Measurements from ENCODE around the gene PRRT1. TPM values are rescaled to one million over a fixed set of nuclear protein-coding genes. Genes with fewer than 3 reads are reported as not detected.
A peak's percentile ranks its signal among the peaks of the same experiment; 100 is the strongest.

Gene PRRT1
- total RNA-seq, 1 experiment from 2014 or later = 1.9 TPM

- H3K18ac ChIP-seq (ENCODE audit: insufficient read length, low read depth, low read length) = no peak overlapping the region
- no peak overlapping the region for H2BK5ac ChIP-seq (ENCODE audit: insufficient read length, low read length)
- H3K27ac Mint-ChIP-seq = peak overlapping the region in 1 of 3 experiments; percentile 78; a peak in 2 of 7 replicates
- no peaks in the 10 kb centered on the region for H3K4me1 ChIP-seq (ENCODE audit: insufficient read depth, low read length)
- H3K4ac ChIP-seq (ENCODE audit: low read depth, low read length) = no peak overlapping the region
- no peaks in the 10 kb centered on the region for H3K27me3 ChIP-seq (ENCODE audit: insufficient read depth, low read length)
- H3K27me3 Mint-ChIP-seq (ENCODE audit: low read depth) = no peaks in the 10 kb centered on the region; the same call in 1 of the 2 replicates
- no peaks in the 10 kb centered on the region for H3K79me2 ChIP-seq (ENCODE audit: insufficient read depth, low read length)
- H3K79me1 ChIP-seq (ENCODE audit: insufficient read depth, low read depth, low read length, poor library complexity, severe bottlenecking) = no peaks in the 10 kb centered on the region
- no peaks in the 10 kb centered on the region for H3K23me2 ChIP-seq (ENCODE audit: insufficient read length, low read depth, low read length, poor library complexity, severe bottlenecking)
- H3K36me3 Mint-ChIP-seq (ENCODE audit: insufficient read depth in 1 of 3, low read depth in 3 of 3) = peaks cover 23 to 64% (median 44%) of the 10 kb centered on the region in 3 experiments
- DNase-seq = no peak
- H3K9ac ChIP-seq (ENCODE audit: extremely low read depth, insufficient read length, low read length) = no peak overlapping the region
- H2BK120ac ChIP-seq (ENCODE audit: low read depth, low read length, poor library complexity, severe bottlenecking) = no peak overlapping the region
- no peaks in the 10 kb centered on the region for H3K9me3 Mint-ChIP-seq
- H3K4me1 Mint-ChIP-seq = peaks cover 3 to 23% of the 10 kb centered on the region in 2 experiments; a peak in 2 of 4 replicates
- H2AK5ac ChIP-seq (ENCODE audit: insufficient read length, low read length) = no peak overlapping the region
- H3T11ph ChIP-seq (ENCODE audit: low read length) = no peak overlapping the region
- TF ChIP-seq, protein P1, sequence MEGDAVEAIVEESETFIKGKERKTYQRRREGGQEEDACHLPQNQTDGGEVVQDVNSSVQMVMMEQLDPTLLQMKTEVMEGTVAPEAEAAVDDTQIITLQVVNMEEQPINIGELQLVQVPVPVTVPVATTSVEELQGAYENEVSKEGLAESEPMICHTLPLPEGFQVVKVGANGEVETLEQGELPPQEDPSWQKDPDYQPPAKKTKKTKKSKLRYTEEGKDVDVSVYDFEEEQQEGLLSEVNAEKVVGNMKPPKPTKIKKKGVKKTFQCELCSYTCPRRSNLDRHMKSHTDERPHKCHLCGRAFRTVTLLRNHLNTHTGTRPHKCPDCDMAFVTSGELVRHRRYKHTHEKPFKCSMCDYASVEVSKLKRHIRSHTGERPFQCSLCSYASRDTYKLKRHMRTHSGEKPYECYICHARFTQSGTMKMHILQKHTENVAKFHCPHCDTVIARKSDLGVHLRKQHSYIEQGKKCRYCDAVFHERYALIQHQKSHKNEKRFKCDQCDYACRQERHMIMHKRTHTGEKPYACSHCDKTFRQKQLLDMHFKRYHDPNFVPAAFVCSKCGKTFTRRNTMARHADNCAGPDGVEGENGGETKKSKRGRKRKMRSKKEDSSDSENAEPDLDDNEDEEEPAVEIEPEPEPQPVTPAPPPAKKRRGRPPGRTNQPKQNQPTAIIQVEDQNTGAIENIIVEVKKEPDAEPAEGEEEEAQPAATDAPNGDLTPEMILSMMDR (conservative IDR thresholded peaks at IDR 0.05) = no peak
- no peak overlapping the region for H3K4me2 ChIP-seq (ENCODE audit: insufficient read depth, insufficient read length, low read length)
- no peak overlapping the region for H3K56ac ChIP-seq (ENCODE audit: insufficient read length, low read depth, low read length)
- H2BK20ac ChIP-seq (ENCODE audit: low read depth, low read length, poor library complexity, severe bottlenecking) = no peak overlapping the region
- WGBS (ENCODE audit: extremely low coverage, insufficient read length, low lambda C conversion rate) = no CpG with 5 or more reads among the region's 7 CpGs
- H4K20me1 ChIP-seq (ENCODE audit: control insufficient read depth, insufficient read depth, insufficient read length) = no peaks in the 10 kb centered on the region
- H2BK12ac ChIP-seq (ENCODE audit: insufficient read length, low read depth, low read length) = no peak overlapping the region
- no peak overlapping the region for H2BK15ac ChIP-seq (ENCODE audit: low read depth, low read length)
- H3K9me3 ChIP-seq (ENCODE audit: control insufficient read depth, low read depth, low read length) = no peaks in the 10 kb centered on the region
- no peak overlapping the region for H2AFZ ChIP-seq (ENCODE audit: low read length)
- H4K5ac ChIP-seq (ENCODE audit: insufficient read length, low read depth, low read length) = no peak overlapping the region
- no peak overlapping the region for H3K23ac ChIP-seq (ENCODE audit: insufficient read length, low read depth, low read length)
- no peak overlapping the region for H4K8ac ChIP-seq (replicated peaks; ENCODE audit: insufficient read length, low read depth, low read length)
- H3K27ac ChIP-seq (ENCODE audit: insufficient read length, low read depth, low read length) = no peak overlapping the region
- H4K91ac ChIP-seq (ENCODE audit: insufficient read length, low read depth, low read length) = no peak overlapping the region
- no peak overlapping the region for H3K4me3 Mint-ChIP-seq
- H3K14ac ChIP-seq (ENCODE audit: insufficient read depth, low read length) = no peak overlapping the region
Observed at GRCh38 chr6:32163559-32164258, 12.0 kb upstream of the PRRT1 start.

All from H9 (cell line).